LNCAP (cell line): Measurements from ENCODE around the gene TRANK1.

Experiments used
- TF ChIP-seq, protein P1 (sequence below): fragments of 450-650 bp; IDR thresholded peaks from 2 replicates; pipeline ENCODE4 v1.5.1; 2017; ENCODE audit warnings: mild to moderate bottlenecking

The TRANK1 gene

DNA sequence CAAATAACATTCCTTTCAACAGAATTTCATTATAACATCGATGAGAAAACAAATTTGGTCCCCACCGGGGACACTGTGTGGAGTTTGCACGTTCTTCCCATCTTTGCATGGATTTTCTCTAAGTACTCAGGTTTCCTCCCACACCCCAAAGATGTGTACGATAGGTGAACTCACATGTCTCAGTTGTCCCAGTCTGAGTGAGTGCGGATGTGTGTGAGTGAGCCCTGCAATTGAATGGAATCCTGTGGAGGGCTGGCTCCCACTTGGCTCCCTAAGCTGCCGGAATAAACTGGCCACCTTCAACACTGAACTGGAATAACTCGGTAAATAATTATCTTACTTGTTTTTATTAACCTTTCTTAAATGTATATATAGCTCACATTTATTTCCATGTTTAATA lies 77.0 kb downstream of the TRANK1 start:
- TF ChIP-seq, protein P1, sequence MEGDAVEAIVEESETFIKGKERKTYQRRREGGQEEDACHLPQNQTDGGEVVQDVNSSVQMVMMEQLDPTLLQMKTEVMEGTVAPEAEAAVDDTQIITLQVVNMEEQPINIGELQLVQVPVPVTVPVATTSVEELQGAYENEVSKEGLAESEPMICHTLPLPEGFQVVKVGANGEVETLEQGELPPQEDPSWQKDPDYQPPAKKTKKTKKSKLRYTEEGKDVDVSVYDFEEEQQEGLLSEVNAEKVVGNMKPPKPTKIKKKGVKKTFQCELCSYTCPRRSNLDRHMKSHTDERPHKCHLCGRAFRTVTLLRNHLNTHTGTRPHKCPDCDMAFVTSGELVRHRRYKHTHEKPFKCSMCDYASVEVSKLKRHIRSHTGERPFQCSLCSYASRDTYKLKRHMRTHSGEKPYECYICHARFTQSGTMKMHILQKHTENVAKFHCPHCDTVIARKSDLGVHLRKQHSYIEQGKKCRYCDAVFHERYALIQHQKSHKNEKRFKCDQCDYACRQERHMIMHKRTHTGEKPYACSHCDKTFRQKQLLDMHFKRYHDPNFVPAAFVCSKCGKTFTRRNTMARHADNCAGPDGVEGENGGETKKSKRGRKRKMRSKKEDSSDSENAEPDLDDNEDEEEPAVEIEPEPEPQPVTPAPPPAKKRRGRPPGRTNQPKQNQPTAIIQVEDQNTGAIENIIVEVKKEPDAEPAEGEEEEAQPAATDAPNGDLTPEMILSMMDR = no peak

DNA sequence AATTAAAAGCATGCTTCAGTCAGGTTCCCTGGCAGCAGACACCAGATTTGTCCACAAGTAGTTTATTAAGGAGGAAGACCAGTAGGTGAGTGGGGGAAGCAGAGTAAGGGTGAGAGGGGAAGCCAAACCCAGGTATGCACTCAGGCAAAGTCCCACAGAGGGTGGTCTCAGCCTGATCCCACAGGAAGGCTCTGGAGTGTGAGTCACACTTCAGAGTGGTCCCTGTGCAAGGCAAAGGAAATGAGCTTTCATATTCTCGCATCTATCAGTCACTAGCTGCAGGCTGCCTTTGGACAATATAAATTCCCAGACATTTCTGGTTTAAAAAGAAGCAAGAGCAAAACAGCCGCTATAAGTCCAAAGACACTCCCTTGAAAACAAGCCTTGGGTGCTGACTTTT lies 78.5 kb downstream of the TRANK1 start:
- TF ChIP-seq, protein P1 = no peak

DNA sequence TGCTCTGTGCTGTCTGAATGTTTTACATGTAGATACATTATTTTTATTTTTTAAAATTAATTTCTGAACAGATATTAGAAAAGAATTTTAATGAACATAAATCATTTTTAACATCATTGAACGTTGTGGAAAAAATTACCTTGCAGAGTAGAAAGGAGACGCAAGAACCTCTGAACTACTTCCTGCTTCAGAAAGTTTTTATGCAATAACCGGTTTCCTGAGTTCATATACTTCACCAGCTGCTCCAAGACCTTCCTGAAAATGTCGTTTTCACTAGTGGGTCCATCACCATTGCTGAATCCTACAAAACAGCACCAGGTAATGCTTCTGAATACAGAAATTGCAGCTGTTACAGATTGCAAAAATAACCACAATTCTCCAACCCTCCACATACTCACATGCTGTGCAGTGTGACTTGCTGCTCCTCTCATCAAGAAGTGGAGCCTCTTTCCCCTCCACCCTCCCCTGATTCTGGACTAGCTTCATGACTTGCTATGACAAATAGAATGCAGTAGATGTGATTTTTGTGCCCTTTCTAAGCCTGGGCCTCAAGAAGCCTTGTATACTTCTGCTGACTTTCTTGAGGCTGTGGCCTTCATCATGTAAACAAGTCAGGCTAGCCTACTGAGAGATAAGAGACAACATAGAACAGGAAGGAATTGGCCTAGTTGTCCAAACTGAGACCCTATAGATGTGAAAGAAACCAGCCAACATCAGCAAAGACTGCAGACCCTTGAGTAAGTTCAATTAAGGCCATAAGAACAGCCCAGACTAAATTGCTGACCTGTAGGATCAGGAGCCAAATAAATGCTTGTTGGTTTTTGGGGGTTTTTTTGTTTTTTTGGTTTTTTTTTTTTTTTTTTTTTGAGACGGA lies 80.4 kb downstream of the TRANK1 start:
- TF ChIP-seq, protein P1 = no peak

DNA sequence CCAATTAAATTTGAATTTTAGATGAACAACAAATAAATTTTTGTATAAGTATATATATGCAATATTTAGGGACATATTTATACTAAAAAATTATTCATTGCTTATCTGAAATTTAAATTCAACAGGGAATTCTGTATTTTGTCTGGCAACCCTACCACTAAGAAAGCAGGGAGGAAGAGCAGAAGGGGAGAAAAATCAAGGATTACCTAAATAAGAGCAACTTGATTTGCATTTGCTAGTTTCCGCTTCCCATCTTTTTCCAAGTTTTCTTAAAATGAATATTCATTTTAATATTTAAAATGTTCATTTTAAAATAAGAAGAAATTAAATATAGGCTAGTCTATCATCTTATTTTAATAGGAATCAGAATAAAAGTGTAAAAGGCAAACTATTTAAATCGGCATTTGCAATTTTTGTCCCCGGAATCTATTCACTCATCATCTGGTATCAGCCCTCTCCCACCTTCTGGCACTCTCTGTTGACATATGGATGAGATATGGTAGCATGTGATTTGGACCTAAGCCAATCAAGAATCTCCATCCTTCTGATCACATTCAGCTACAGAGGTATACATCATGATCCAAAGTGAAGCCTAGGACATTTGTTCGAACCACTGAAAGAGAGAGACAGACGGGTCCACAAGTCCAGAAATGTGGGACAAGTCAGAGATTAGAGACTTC lies 82.6 kb downstream of the TRANK1 start:
- TF ChIP-seq, protein P1 = no peak

DNA sequence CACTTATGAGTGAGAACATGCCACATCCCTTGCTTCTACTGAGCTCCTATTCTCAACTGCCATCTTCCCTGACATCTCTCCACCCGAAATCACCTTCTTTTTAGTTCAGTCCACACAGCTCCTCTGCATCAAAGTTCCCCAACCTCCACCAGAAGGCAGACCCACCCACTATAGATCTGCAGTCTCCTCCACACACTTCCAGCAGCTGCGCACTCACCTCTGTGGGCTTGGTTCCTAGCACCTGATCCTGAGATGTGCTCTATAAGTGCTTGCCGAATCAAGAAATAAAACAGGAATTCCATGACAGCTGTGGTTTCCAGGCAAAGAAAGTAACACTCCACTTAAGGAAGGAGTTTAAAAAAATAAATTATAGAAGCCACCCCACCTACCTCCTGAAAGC lies 85.4 kb downstream of the TRANK1 start:
- TF ChIP-seq, protein P1 = no peak

DNA sequence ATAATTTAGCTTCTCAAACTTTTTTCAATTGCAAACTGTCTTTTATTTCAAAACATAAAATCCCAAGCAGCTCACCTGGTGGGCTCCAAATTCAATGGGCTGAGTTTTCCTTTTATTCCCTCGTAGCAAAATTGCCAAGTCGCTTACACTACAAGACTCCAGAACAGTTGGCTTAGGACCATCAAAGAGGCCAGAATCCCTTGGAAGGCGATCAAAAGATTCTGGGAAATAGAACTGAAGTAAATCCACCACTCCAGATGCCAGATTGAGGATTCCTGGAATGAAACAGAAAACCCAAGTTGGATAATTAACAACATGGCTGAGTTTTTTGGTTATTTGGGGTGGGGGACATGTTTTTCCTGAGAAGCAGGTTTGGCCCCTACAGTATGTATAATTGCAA lies 92.8 kb downstream of the TRANK1 start:
- TF ChIP-seq, protein P1 = no peak

DNA sequence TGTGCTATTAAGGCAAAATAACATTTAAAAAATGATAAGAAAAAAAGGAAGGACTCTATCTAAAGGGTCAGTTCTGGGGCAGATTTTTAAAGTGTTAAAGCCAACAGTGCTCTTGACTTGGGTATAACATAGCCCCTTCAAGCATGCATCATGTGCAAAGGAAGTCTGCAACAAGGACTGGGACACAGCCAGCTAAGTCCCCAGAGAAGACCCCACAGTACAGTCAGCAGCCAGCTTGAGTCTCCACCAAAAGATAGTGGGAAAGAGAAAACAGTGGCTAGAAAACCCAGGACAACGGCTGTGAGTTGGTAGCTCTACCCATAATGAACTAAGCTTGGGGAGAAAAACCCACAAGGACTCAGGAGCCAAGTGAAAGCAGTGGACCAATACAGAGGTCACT lies 94.1 kb downstream of the TRANK1 start:
- TF ChIP-seq, protein P1 = no peak
